Measurements from ENCODE around the gene GJB1.
A peak's percentile ranks its signal among the peaks of the same experiment; 100 is the strongest.
"Not testable (repeated sequence)": the region's sequence is repeated elsewhere in the genome, so short reads cannot be mapped to it uniquely, and the experiment has no call there.

Gene GJB1

GRCh38 chrX:71222929-71223328 is at the start of gene GJB1:
Gene GJB1 (plus strand): TSS chrX:71223224. CDS start chrX:71223708, 484 bp downstream.
- no peak within 1 kb of the TSS for H3K4me3 ChIP-seq (ENCODE audit: low read length)
- DNase-seq (ENCODE audit: low read depth), result no peak
- TF ChIP-seq, protein P1, sequence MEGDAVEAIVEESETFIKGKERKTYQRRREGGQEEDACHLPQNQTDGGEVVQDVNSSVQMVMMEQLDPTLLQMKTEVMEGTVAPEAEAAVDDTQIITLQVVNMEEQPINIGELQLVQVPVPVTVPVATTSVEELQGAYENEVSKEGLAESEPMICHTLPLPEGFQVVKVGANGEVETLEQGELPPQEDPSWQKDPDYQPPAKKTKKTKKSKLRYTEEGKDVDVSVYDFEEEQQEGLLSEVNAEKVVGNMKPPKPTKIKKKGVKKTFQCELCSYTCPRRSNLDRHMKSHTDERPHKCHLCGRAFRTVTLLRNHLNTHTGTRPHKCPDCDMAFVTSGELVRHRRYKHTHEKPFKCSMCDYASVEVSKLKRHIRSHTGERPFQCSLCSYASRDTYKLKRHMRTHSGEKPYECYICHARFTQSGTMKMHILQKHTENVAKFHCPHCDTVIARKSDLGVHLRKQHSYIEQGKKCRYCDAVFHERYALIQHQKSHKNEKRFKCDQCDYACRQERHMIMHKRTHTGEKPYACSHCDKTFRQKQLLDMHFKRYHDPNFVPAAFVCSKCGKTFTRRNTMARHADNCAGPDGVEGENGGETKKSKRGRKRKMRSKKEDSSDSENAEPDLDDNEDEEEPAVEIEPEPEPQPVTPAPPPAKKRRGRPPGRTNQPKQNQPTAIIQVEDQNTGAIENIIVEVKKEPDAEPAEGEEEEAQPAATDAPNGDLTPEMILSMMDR (IDR thresholded peaks at IDR 0.05; ENCODE audit: insufficient read depth, low read depth, low read length, missing control alignments), result no peak

- DNase-seq (ENCODE audit: low read depth), result no peak
- H3K4me3 ChIP-seq (ENCODE audit: low read length), result no peak overlapping the region
- TF ChIP-seq, protein P1 (IDR thresholded peaks at IDR 0.05; ENCODE audit: insufficient read depth, low read depth, low read length, missing control alignments), result no peak
These were observed 49.6 kb upstream of the GJB1 start for GRCh38 chrX:71173440-71173839.

DNA sequence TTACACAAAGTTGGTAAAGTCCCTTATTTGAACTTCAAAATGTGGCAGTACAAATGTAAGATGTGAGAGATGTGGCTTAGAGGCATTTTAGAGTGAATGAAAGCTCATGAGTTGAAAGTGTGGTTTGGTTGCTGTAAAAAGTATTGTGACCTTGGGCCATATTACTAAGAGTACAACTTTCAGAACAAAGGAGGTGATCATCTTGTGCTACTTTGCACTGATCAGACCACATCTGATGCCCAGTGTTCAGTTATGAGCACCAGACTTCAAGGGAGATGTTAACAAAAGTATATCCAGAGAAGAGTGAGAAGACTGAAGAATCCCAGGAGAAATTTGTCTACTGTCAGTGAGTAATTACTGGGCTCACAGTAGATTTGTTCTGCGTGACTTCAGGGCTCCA is 48.2 kb upstream of the GJB1 start:
- no peak for DNase-seq (ENCODE audit: low read depth)
- TF ChIP-seq, protein P1 (IDR thresholded peaks at IDR 0.05; ENCODE audit: insufficient read depth, low read depth, low read length, missing control alignments), result no peak
- no peak overlapping the region for H3K4me3 ChIP-seq (ENCODE audit: low read length)

DNA sequence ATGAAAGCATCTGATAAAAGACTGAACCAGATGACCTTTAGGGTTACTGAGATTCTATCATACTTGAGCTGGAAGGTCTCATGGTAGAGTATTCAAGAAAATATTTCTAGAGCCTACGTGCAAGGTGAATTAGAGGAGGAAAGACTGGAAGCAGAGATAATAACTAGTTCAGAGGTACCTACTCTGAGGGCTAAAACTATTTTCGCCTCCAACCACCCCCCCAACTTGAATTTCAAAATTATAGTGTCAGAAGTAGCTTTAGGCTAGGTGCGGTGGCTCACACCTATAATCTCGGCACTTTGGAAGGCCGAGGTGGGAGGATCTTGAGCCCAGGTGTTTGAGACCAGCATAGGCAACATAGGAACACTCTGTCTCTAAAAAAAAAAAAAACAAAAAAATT is 47.5 kb upstream of the GJB1 start:
- no peak for DNase-seq (ENCODE audit: low read depth)
- H3K4me3 ChIP-seq (ENCODE audit: low read length), result no peak overlapping the region
- TF ChIP-seq, protein P1 (IDR thresholded peaks at IDR 0.05; ENCODE audit: insufficient read depth, low read depth, low read length, missing control alignments), result no peak

- no peak for DNase-seq (ENCODE audit: low read depth)
- H3K4me3 ChIP-seq (ENCODE audit: low read length), result no peak overlapping the region
These were observed 45.7 kb upstream of the GJB1 start for GRCh38 chrX:71177327-71177726.

DNA sequence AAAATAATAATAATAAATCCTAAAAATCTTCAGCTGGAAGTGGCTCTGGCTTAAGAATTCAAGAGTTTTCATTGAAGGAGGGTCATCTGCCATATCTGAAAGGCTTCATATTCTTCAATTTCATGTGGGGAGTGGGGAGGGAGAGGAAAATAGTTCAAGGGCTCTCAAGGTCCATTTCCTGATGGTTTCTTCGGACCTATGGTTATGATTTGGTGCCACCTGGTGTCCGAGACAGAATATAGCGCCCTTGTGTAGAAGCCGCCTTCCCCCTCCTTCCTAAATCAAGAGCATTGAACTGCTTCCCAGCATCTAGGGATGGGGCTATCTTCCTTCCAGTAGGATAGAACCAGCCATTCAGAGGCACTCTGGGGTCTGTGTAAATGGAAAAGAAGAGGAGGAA is 44.1 kb upstream of the GJB1 start:
- H3K4me3 ChIP-seq (ENCODE audit: low read length), result no peak overlapping the region
- DNase-seq (ENCODE audit: low read depth), result peak; percentile 64
- TF ChIP-seq, protein P1 (IDR thresholded peaks at IDR 0.05; ENCODE audit: insufficient read depth, low read depth, low read length, missing control alignments), result peak; percentile 64

More at GRCh38 chrX:71177327-71177726, 45.7 kb upstream of the GJB1 start:
- TF ChIP-seq, protein P1 (IDR thresholded peaks at IDR 0.05; ENCODE audit: insufficient read depth, low read depth, low read length, missing control alignments), result no peak

DNA sequence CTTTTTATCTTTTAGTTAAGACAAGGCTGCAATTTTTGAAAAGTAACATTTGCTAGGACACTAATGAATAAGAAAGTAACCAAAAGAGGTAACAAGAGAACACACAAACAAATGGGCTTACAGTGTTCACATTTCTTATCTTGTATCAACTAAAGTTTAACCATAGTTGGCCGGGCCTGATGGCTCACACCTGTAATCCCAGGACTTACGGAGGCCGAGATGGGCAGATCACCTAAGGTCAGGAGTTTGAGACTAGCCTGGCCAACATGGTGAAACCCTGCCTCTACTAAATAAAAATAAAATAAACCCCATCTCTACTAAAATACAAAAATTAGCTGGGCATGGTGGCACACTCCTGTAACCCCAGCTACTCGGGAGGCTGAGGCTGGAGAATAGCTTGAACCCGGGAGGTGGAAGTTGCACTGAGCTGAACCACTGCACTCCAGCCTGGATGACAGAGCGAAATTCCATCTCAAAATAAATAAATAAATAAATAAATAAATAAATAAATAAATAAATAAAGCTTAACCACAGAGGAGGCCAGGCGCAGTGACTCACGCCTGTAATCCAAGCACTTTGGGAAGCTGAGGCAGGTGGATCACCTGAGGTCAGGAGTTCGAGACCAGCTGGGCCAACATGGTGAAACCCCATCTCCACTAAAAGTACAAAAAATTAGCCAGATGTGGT is 42.3 kb upstream of the GJB1 start:
- not testable (repeated sequence) for H3K4me3 ChIP-seq (ENCODE audit: low read length); DNase-seq (ENCODE audit: low read depth)
